Measurements from ENCODE around the gene CDK17. TPM values are rescaled to one million over a fixed set of nuclear protein-coding genes. Genes with fewer than 3 reads are reported as not detected.

CDK17 gene
- total and polyA plus RNA-seq, 2 donors from 2014 or later = 6.6 to 35.7 TPM

GRCh38 chr12:96250119-96250685 is 150.0 kb downstream of the CDK17 start:
- FAIRE-seq (no peak), DNase-seq (no peak)
- intact Hi-C loops (cut with DNase I) = no loop called here
- peaks cover 0 to 15% (median 6%) of the 10 kb centered on the region in 3 donors for H3K4me1 ChIP-seq (ENCODE audit: control insufficient read depth in 2 of 3, insufficient read depth in 2 of 3, low read depth in 1 of 3, low read length in 3 of 3)
- H3K36me3 ChIP-seq (ENCODE audit: control insufficient read depth in 2 of 3, insufficient read depth in 3 of 3, low read length in 3 of 3) = no peaks in the 10 kb centered on the region
- peak overlapping the region; percentile 9 to 84 for H3K27ac ChIP-seq (ENCODE audit: low read depth in 2 of 2, low read length in 2 of 2)
- no peaks in the 10 kb centered on the region for H3K27me3 ChIP-seq (ENCODE audit: control insufficient read depth, insufficient read depth, low read length)
- H3K9ac ChIP-seq (ENCODE audit: low read length in 3 of 3) = no peak overlapping the region
- no peak for TF ChIP-seq CTCF (IDR thresholded peaks at IDR 0.05; ENCODE audit: borderline replicate concordance, extremely low read depth, insufficient read depth)
- no peak overlapping the region for H3K4me3 ChIP-seq (ENCODE audit: low read length in 3 of 3)
- no peaks in the 10 kb centered on the region for H3K9me3 ChIP-seq (ENCODE audit: control insufficient read depth in 2 of 3, insufficient read depth in 1 of 3, low read length in 3 of 3)

- no peaks in the 10 kb centered on the region for H3K36me3 ChIP-seq (ENCODE audit: control insufficient read depth in 2 of 3, insufficient read depth in 3 of 3, low read length in 3 of 3)
- FAIRE-seq = no peak
- no peak overlapping the region for H3K4me3 ChIP-seq (ENCODE audit: low read length in 3 of 3)
- TF ChIP-seq CTCF (IDR thresholded peaks at IDR 0.05; ENCODE audit: borderline replicate concordance, extremely low read depth, insufficient read depth) = no peak
- DNase-seq = peak; percentile 77 to 89 (median 86)
- no peaks in the 10 kb centered on the region for H3K9me3 ChIP-seq (ENCODE audit: control insufficient read depth in 2 of 3, insufficient read depth in 1 of 3, low read length in 3 of 3)
- H3K4me1 ChIP-seq (ENCODE audit: control insufficient read depth in 2 of 3, insufficient read depth in 2 of 3, low read depth in 1 of 3, low read length in 3 of 3) = peaks cover 0 to 13% (median 6%) of the 10 kb centered on the region in 3 donors
- intact Hi-C loops (cut with DNase I) = no loop called here
- no peak overlapping the region for H3K9ac ChIP-seq (ENCODE audit: low read length in 3 of 3)
- no peaks in the 10 kb centered on the region for H3K27me3 ChIP-seq (ENCODE audit: control insufficient read depth, insufficient read depth, low read length)
- H3K27ac ChIP-seq (ENCODE audit: low read depth in 2 of 2, low read length in 2 of 2) = peak overlapping the region; percentile 65 to 84
Measured at GRCh38 chr12:96249196-96250118, 150.8 kb downstream of the CDK17 start.

- Histone ChIP-seq H3K36me3 (ENCODE audit: control insufficient read depth in 2 of 3, insufficient read depth in 3 of 3, low read length in 3 of 3) (no peaks in the 10 kb centered on the region), H3K9ac (ENCODE audit: low read length in 3 of 3) (no peak overlapping the region), H3K4me3 (ENCODE audit: low read length in 3 of 3) (no peak overlapping the region), H3K27me3 (ENCODE audit: control insufficient read depth, insufficient read depth, low read length) (no peaks in the 10 kb centered on the region), H3K9me3 (ENCODE audit: control insufficient read depth in 2 of 3, insufficient read depth in 1 of 3, low read length in 3 of 3) (no peaks in the 10 kb centered on the region), H3K4me1 (ENCODE audit: control insufficient read depth in 2 of 3, insufficient read depth in 2 of 3, low read depth in 1 of 3, low read length in 3 of 3) (peaks cover 0 to 10% (median 6%) of the 10 kb centered on the region in 3 donors), H3K27ac (ENCODE audit: low read depth in 2 of 2, low read length in 2 of 2) (no peak overlapping the region)
- no peak for TF ChIP-seq CTCF (IDR thresholded peaks at IDR 0.05; ENCODE audit: borderline replicate concordance, extremely low read depth, insufficient read depth)
- FAIRE-seq (no peak), DNase-seq (no peak)
- intact Hi-C loops (cut with DNase I) = no loop called here
Measured at GRCh38 chr12:96248136-96248931, 151.9 kb downstream of the CDK17 start.
